PC-3 (cell line): ENCODE results near the gene CHIT1. TPM values are rescaled to one million over a fixed set of nuclear protein-coding genes. Genes with fewer than 3 reads are reported as not detected.

Experiments used
- ATAC-seq: fragments of 200-7000 bp; cut with Tn5 transposase; 2 replicates; pipeline ENCODE4 v1.9.1; 2020; ENCODE audit warnings: mild to moderate bottlenecking, moderate library complexity
- BruUV-seq: library from RNA; stranded (reverse); fragments of 400-500 nt; replicated peaks from 2 replicates; lab custom pipeline; 2021; lab: Mats Ljungman, UMichigan
- CTCF ChIA-PET: fragments of 300-600 bp; sonication (Branson Sonifier 250); formaldehyde crosslinking; loops from one replicate; lab custom pipeline; 2022; ENCODE audit warnings: antibody characterized with exemption; lab: Charles Lee
- POLR2A ChIA-PET: fragments of 300-600 bp; sonication (Branson Sonifier 250); formaldehyde crosslinking; loops from one replicate; lab custom pipeline; 2022; ENCODE audit warnings: antibody characterized with exemption; ENCODE audit not compliant: unreplicated experiment; lab: Charles Lee
- DNase-seq: peaks from one replicate; pipeline ENCODE4 v3.0.0-alpha.2; 2015
- H2AFZ ChIP-seq: fragments of 300-600 bp; sonication (generic); 2 replicates; pipeline ENCODE4 v1.6.0; 2016; ENCODE audit warnings: antibody characterized with exemption, low read length
- H3F3A ChIP-seq: fragments of 300-600 bp; sonication (generic); one replicate; pipeline ENCODE4 v1.6.0; 2017; ENCODE audit warnings: antibody characterized with exemption, low read length, control low read depth, mild to moderate bottlenecking; ENCODE audit not compliant: unreplicated experiment
- H3K27ac ChIP-seq: fragments of 300-600 bp; sonication (generic); 2 replicates; pipeline ENCODE4 v1.5.1; 2016; ENCODE audit warnings: mild to moderate bottlenecking, low read length
- H3K27me3 ChIP-seq: fragments of 300-600 bp; sonication (generic); 2 replicates; pipeline ENCODE4 v1.6.1; 2016; ENCODE audit warnings: low read length, mixed read lengths
- H3K36me3 ChIP-seq: fragments of 300-600 bp; sonication (generic); 2 replicates; pipeline ENCODE4 v1.6.1; 2016; ENCODE audit warnings: low read depth, mixed run types, low read length, mixed read lengths
- H3K4me1 ChIP-seq: fragments of 300-600 bp; sonication (generic); 2 replicates; pipeline ENCODE4 v1.5.1; 2016; ENCODE audit warnings: low read length; ENCODE audit not compliant: insufficient read depth
- H3K4me2 ChIP-seq: fragments of 300-600 bp; sonication (generic); 2 replicates; pipeline ENCODE4 v1.6.0; 2016; ENCODE audit warnings: low read length
- H3K4me3 ChIP-seq: fragments of 300-600 bp; sonication (generic); 2 replicates; pipeline ENCODE4 v1.5.1; 2016; ENCODE audit warnings: mild to moderate bottlenecking, low read length, mixed read lengths
- H3K79me2 ChIP-seq: fragments of 300-600 bp; sonication (generic); 2 replicates; pipeline ENCODE4 v1.6.1; 2017; ENCODE audit warnings: low read length, mixed read lengths
- H3K9ac ChIP-seq: fragments of 300-600 bp; sonication (generic); 2 replicates; pipeline ENCODE4 v1.6.0; 2016; ENCODE audit warnings: mild to moderate bottlenecking, low read length
- H3K9me2 ChIP-seq: fragments of 300-600 bp; sonication (generic); replicated peaks from 2 replicates; pipeline ENCODE4 v1.6.1; 2016; ENCODE audit warnings: mixed run types, low read length, mixed read lengths
- H3K9me3 ChIP-seq: fragments of 300-600 bp; sonication (generic); 2 replicates; pipeline ENCODE4 v1.6.1; 2016; ENCODE audit warnings: low read length, mixed read lengths
- H4K20me1 ChIP-seq: fragments of 300-600 bp; sonication (generic); 2 replicates; pipeline ENCODE4 v1.6.1; 2016; ENCODE audit warnings: low read length, mixed read lengths
- EZH2 ChIP-seq: fragments of 300-600 bp; sonication (generic); IDR thresholded peaks from one replicate; pipeline ENCODE4 v1.6.1; 2017; ENCODE audit warnings: antibody characterized with exemption, mild to moderate bottlenecking, low read length; ENCODE audit not compliant: unreplicated experiment
- EZH2phosphoT487 ChIP-seq: fragments of 300-600 bp; sonication (generic); IDR thresholded peaks from 2 replicates; pipeline ENCODE4 v1.6.1; 2018; ENCODE audit warnings: mild to moderate bottlenecking, antibody characterized with exemption, low read length, borderline replicate concordance
- intact Hi-C: fragments of 100-400 bp; cut with micrococcal nuclease; formaldehyde crosslinking; loops from 2 replicates; pipeline ENCODE4 v1.9.0; 2023
- total RNA-seq: library from RNA; depleted of rRNA; stranded (reverse); fragments of >200 nt; gene quantifications from 2 replicates; pipeline ENCODE4 v1.2.3, GENCODE V29; 2014
- TF ChIP-seq, protein P1 (sequence below): fragments of 300-600 bp; sonication (generic); conservative IDR thresholded peaks from 2 replicates; pipeline ENCODE4 v1.5.1; 2017; ENCODE audit warnings: antibody characterized with exemption, low read depth, mild to moderate bottlenecking, low read length

The CHIT1 gene
- total RNA-seq, 1 experiment from 2014 or later, result not detected

DNA sequence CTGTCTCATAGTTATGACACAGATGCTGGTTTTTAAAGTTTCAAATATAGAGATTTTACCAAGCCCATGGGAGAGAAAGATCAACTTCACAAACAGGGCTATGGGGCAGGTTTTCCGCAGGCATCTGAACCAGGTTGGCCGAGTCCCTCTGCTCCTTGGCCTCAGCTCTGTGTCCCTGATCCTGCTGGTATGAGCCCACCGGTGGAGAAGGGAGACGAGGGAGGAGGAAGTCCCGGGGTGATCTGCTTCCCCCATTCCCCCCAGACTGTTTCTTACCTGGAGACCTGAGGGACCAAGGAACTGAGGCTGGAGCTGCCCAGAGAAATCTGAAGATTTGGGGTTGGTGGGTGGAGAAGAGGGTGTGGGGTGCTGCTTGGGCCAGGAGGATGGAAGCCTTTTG, 46.9 kb upstream of the CHIT1 start:
- Histone ChIP-seq H3K79me2 (no peaks in the 10 kb centered on the region), H3K4me2 (no peak overlapping the region), H4K20me1 (no peaks in the 10 kb centered on the region), H3K9me3 (no peaks in the 10 kb centered on the region), H2AFZ (no peak overlapping the region), H3K27ac (no peak overlapping the region), H3K9ac (no peak overlapping the region), H3K9me2 (no peaks in the 10 kb centered on the region), H3F3A (no peaks in the 10 kb centered on the region), H3K4me3 (no peak overlapping the region), H3K27me3 (no peaks in the 10 kb centered on the region), H3K36me3 (no peaks in the 10 kb centered on the region), H3K4me1 (peaks cover 21% of the 10 kb centered on the region)
- BruUV-seq, result no TSS peak
- TF ChIP-seq EZH2phosphoT487 (no peak), EZH2 (no peak)
- TF ChIP-seq, protein P1, sequence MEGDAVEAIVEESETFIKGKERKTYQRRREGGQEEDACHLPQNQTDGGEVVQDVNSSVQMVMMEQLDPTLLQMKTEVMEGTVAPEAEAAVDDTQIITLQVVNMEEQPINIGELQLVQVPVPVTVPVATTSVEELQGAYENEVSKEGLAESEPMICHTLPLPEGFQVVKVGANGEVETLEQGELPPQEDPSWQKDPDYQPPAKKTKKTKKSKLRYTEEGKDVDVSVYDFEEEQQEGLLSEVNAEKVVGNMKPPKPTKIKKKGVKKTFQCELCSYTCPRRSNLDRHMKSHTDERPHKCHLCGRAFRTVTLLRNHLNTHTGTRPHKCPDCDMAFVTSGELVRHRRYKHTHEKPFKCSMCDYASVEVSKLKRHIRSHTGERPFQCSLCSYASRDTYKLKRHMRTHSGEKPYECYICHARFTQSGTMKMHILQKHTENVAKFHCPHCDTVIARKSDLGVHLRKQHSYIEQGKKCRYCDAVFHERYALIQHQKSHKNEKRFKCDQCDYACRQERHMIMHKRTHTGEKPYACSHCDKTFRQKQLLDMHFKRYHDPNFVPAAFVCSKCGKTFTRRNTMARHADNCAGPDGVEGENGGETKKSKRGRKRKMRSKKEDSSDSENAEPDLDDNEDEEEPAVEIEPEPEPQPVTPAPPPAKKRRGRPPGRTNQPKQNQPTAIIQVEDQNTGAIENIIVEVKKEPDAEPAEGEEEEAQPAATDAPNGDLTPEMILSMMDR, result no peak
- intact Hi-C loops, result no loop called here
- ATAC-seq (no peak), DNase-seq (no peak)
- ChIA-PET CTCF (no interaction called here), POLR2A (no interaction called here)

DNA sequence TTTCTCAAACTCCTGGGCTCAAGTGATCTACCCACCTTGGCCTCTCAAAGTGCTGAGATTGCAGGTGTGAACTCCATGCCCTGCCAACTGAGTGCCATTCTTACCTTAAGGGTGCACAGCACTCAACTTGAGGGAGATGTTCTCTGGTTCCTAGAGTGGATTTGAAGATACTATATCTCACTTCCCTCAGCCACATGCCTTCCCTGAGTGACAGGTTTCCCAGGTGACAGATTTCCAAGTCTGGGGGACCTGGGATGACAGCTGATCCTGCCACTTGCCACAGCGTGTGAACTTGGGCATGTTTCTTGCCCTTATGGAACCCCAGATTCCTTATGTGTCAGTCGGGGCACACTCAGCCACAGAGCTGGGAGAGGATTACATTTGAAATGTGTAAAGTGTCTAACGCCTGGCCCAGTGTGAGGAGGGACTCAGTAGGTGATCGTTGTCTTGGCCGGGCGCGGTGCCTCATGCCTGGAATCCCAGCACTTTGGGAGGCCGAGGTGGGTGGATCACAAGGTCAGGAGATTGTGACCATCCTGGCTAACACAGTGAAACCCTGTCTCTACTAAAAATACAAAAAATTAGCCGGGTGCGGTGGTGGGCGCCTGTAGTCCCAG, 46.3 kb upstream of the CHIT1 start:
- H3K79me2 ChIP-seq, result no peaks in the 10 kb centered on the region
- H3K9ac ChIP-seq, result no peak overlapping the region
- ATAC-seq (no peak), DNase-seq (no peak)
- ChIA-PET CTCF (interaction anchor here (0.6 kb wide), 2 partner anchors 52 to 350 kb away, joined by 3 to 10 read pairs; no protein-coding TSS in a partner anchor), POLR2A (no interaction called here)
- H3K9me3 ChIP-seq, result no peaks in the 10 kb centered on the region
- BruUV-seq, result no TSS peak
- no peak overlapping the region for H3K4me2 ChIP-seq
- H4K20me1 ChIP-seq, result no peaks in the 10 kb centered on the region
- H3K36me3 ChIP-seq, result no peaks in the 10 kb centered on the region
- H3K4me3 ChIP-seq, result no peak overlapping the region
- no peaks in the 10 kb centered on the region for H3F3A ChIP-seq
- H2AFZ ChIP-seq, result no peak overlapping the region
- H3K27me3 ChIP-seq, result no peaks in the 10 kb centered on the region
- intact Hi-C loops, result no loop called here
- no peak for TF ChIP-seq EZH2
- TF ChIP-seq EZH2phosphoT487, result no peak
- TF ChIP-seq, protein P1, result no peak
- no peak overlapping the region for H3K27ac ChIP-seq
- H3K4me1 ChIP-seq, result peaks cover 15% of the 10 kb centered on the region
- H3K9me2 ChIP-seq, result no peaks in the 10 kb centered on the region

DNA sequence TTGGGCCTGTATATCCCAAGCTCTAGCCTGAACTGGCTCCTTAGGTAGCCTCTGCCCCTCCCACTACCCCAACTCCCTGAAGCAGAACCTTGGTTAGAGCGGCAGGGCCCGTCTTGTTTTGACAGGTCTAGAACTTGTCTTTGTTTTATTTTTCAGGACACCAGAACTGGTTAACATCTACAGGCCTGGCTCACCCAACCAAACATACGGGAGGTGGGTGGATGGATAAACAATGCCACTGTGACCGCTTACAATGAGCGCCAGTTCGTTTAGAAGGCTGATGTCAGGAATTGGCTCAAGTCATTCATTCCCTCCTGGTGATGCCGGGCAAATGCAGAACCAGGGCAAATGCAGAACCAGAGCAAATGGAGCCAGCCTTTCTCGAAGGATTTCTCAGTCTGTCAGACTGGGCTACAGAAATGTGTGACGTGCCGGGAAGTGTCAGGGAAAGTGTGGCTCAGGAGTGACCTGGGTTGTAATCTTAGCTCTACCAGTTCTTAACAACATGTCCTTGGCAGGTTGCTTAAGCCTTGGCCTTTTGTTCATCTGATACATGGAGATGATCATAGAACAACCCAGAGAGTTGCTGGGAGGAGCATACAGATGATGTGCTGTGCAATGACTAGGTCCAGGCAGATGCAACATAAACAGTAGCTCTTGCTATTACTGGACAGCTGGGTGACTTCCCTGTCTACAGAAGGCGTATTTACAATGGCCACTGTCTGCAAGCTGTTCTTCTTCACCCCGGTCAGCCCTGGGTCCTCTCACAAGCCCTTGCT, 45.3 kb upstream of the CHIT1 start:
- no peak overlapping the region for H2AFZ ChIP-seq

More for the DNA sequence above, 45.3 kb upstream of the CHIT1 start:
- Histone ChIP-seq H3K9ac (no peak overlapping the region), H3K4me2 (no peak overlapping the region), H3K27ac (no peak overlapping the region), H3K36me3 (no peaks in the 10 kb centered on the region), H3K27me3 (no peaks in the 10 kb centered on the region), H3K9me2 (no peaks in the 10 kb centered on the region), H3F3A (no peaks in the 10 kb centered on the region), H4K20me1 (no peaks in the 10 kb centered on the region), H3K4me3 (no peak overlapping the region), H3K4me1 (peaks cover 15% of the 10 kb centered on the region), H3K79me2 (no peaks in the 10 kb centered on the region), H3K9me3 (no peaks in the 10 kb centered on the region)
- ChIA-PET CTCF (no interaction called here), POLR2A (no interaction called here)
- intact Hi-C loops, result no loop called here
- no peak for DNase-seq
- BruUV-seq, result no TSS peak
- TF ChIP-seq, protein P1, result no peak
- TF ChIP-seq EZH2, result no peak
- TF ChIP-seq EZH2phosphoT487, result no peak
- no peak for ATAC-seq
